Type B pancreatic cell (in vitro differentiated cells): ENCODE measurements around the gene PRKN. TPM values are rescaled to one million over a fixed set of nuclear protein-coding genes. Genes with fewer than 3 reads are reported as not detected.

ENCODE experiments used
- DNase-seq: peaks from one replicate; pipeline ENCODE4 v3.0.0; 2021; ENCODE audit warnings: mixed read lengths; ENCODE audit not compliant: unreplicated experiment; ENCODE audit errors: extremely low spot score
- H3K27ac Mint-ChIP-seq: 2 replicates; pipeline ENCODE4 v1.8.0; 2021; ENCODE audit warnings: mild to moderate bottlenecking, mixed read lengths
- H3K27me3 Mint-ChIP-seq: 2 replicates; pipeline ENCODE4 v1.8.0; 2021; ENCODE audit warnings: mixed read lengths
- H3K36me3 Mint-ChIP-seq: 2 replicates; pipeline ENCODE4 v1.8.0; 2021; ENCODE audit warnings: mixed read lengths
- H3K4me1 Mint-ChIP-seq: one replicate; pipeline ENCODE4 v1.8.0; 2021; ENCODE audit warnings: mixed read lengths; ENCODE audit not compliant: unreplicated experiment
- H3K4me3 Mint-ChIP-seq: 2 replicates; pipeline ENCODE4 v1.8.0; 2021; ENCODE audit warnings: mild to moderate bottlenecking, mixed read lengths
- H3K9me3 Mint-ChIP-seq: 2 replicates; pipeline ENCODE4 v1.8.0; 2021; ENCODE audit warnings: mixed read lengths
- CTCF ChIP-seq: fragments of 200-600 bp; sonication (generic); conservative IDR thresholded peaks from 2 replicates; pipeline ENCODE4 v1.5.0; 2021; ENCODE audit warnings: antibody characterized with exemption, mild to moderate bottlenecking
- total RNA-seq: library from RNA; stranded (reverse); gene quantifications from 2 replicates; pipeline ENCODE4 v1.2.1, GENCODE V29; 2021; ENCODE audit warnings: low replicate concordance

Gene PRKN
- total RNA-seq, 1 donor from 2014 or later, result 6.2 TPM

GRCh38 chr6:161545741-161546140 is 1181.8 kb downstream of the PRKN start:
- H3K9me3 Mint-ChIP-seq, result peaks cover 7% of the 10 kb centered on the region
- peaks cover 22% of the 10 kb centered on the region for H3K4me1 Mint-ChIP-seq
- DNase-seq, result no peak
- H3K4me3 Mint-ChIP-seq, result no peak overlapping the region
- H3K27me3 Mint-ChIP-seq, result no peaks in the 10 kb centered on the region
- H3K27ac Mint-ChIP-seq, result no peak overlapping the region
- TF ChIP-seq CTCF, result no peak
- H3K36me3 Mint-ChIP-seq, result no peaks in the 10 kb centered on the region

DNA sequence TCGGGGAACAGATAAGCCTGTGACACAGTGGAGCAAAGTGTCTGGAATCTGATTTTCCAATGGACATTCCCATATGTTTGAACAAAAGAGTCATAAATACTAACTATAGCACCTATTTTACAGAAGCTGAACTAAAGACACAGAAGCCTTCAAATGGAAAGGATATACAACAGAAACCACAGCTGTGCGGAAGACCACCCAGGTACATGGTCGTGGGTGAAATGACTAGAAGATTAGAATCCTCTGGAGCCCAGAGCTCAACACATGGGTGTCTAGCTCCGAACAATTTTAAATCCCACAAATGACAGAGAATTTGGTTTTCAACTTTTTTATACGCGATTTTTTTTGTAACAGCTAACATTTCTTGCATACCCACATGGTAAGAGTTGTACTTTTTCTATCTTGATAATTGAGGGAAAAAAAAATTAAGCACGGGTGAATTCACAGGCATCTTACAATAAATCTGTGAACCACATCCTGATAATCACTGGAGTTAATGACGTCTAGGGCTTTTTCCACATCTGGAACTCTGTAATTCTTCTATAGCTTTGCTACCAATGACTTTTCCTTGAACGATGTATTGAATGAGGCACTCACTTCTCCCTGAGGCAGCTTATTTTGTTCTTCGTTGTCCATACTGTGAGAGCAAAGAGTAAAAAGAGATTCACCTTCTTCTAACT is 1182.6 kb downstream of the PRKN start:
- Mint-ChIP-seq H3K4me3 (no peak overlapping the region), H3K4me1 (peaks cover 15% of the 10 kb centered on the region), H3K9me3 (peaks cover under 1% of the 10 kb centered on the region), H3K27me3 (no peaks in the 10 kb centered on the region), H3K36me3 (no peaks in the 10 kb centered on the region), H3K27ac (no peak overlapping the region)
- no peak for TF ChIP-seq CTCF
- no peak for DNase-seq

DNA sequence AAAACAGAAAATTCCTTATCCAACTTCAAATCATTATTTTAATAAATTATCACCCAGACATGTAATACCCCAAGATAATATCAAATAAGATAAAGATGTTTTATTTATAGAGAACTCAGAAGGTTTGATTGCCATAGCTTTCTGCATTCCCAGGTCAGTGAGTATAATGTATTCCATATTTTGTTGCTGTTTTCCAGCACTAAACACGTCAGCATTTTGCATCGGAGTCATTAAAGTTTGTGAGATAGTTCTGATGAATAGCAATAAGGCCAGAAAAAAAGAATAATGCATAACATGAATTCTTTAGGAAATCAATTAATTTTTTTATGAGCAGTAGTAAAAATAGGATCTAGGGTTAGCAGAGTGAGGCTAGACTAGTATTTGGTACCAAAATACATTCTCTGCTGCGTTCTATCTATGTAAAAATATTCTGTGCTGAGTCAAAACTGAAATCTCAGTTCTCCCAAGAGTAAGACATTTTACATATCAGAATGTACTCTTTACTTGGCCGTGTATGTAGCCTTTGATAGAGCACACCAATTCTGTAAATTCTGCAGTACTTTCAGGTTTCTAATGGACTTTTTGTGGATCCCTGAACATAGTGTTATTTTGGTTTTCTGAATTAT is 1183.8 kb downstream of the PRKN start:
- no peaks in the 10 kb centered on the region for H3K9me3 Mint-ChIP-seq
- H3K27me3 Mint-ChIP-seq, result no peaks in the 10 kb centered on the region
- peaks cover 14% of the 10 kb centered on the region for H3K4me1 Mint-ChIP-seq
- DNase-seq, result no peak
- no peak overlapping the region for H3K4me3 Mint-ChIP-seq
- H3K27ac Mint-ChIP-seq, result no peak overlapping the region
- no peaks in the 10 kb centered on the region for H3K36me3 Mint-ChIP-seq
- no peak for TF ChIP-seq CTCF

GRCh38 chr6:161542346-161542980 is 1185.1 kb downstream of the PRKN start:
- DNase-seq, result no peak
- no peak for TF ChIP-seq CTCF
- H3K4me1 Mint-ChIP-seq, result peaks cover 5% of the 10 kb centered on the region
- no peak overlapping the region for H3K4me3 Mint-ChIP-seq
- no peaks in the 10 kb centered on the region for H3K36me3 Mint-ChIP-seq
- H3K27me3 Mint-ChIP-seq, result no peaks in the 10 kb centered on the region
- H3K27ac Mint-ChIP-seq, result no peak overlapping the region
- no peaks in the 10 kb centered on the region for H3K9me3 Mint-ChIP-seq

- Mint-ChIP-seq H3K4me3 (no peak overlapping the region), H3K4me1 (peaks cover 14% of the 10 kb centered on the region), H3K36me3 (no peaks in the 10 kb centered on the region), H3K27me3 (no peaks in the 10 kb centered on the region), H3K27ac (no peak overlapping the region), H3K9me3 (no peaks in the 10 kb centered on the region)
- DNase-seq, result no peak
- TF ChIP-seq CTCF, result no peak
Observed at GRCh38 chr6:161540532-161540931, 1187.0 kb downstream of the PRKN start.
